ENCODE data around the gene FLOT1.

GRCh38 chr6:30780642-30780920 is 38.1 kb upstream of the FLOT1 start:
- no peak for TF ChIP-seq CTCF (IDR thresholded peaks at IDR 0.05; ENCODE audit: low read depth, low read length, poor library complexity, severe bottlenecking)
- TF ChIP-seq EZH2phosphoT487 (IDR thresholded peaks at IDR 0.05; ENCODE audit: borderline replicate concordance, low read length) = no peak
